Lower leg skin (tissue), 3 donors: Measurements from ENCODE around the gene PRKCE.

Experiments
- POLR2A ChIP-seq, 2 donors: fragments of 450-650 bp; IDR thresholded peaks; one replicate each; pipeline ENCODE4 v1.6.1; 2016 to 2017; ENCODE audit warnings: antibody characterized with exemption in 2 of 2, mild to moderate bottlenecking in 1 of 2, moderate library complexity in 1 of 2
- TF ChIP-seq, protein P1 (sequence below), 3 donors: fragments of 450-650 bp; IDR thresholded peaks; one replicate each; pipeline ENCODE4 v1.5.1; 2016; ENCODE audit warnings: antibody characterized with exemption in 3 of 3, mild to moderate bottlenecking in 3 of 3, moderate library complexity in 2 of 3

DNA sequence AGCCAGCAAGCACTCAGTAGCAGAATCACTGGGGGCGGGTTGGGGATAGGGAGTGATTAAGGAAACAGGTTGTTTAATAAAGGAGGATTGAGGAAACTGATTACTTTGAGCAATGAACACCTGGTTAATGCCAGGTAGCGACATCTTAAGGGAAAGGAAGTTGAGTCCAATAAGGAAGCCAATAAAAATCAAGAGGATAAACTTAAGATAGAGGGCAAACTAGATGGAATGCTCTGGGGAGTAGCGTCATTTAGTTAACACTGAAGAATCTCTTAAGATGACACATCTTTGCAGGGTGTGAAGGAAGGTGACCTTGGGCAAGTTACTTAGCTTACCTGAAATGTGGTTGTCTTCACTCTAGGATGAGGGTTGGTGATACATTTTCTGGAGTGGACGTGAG, 242.7 kb downstream of the PRKCE start:
- TF ChIP-seq, protein P1, sequence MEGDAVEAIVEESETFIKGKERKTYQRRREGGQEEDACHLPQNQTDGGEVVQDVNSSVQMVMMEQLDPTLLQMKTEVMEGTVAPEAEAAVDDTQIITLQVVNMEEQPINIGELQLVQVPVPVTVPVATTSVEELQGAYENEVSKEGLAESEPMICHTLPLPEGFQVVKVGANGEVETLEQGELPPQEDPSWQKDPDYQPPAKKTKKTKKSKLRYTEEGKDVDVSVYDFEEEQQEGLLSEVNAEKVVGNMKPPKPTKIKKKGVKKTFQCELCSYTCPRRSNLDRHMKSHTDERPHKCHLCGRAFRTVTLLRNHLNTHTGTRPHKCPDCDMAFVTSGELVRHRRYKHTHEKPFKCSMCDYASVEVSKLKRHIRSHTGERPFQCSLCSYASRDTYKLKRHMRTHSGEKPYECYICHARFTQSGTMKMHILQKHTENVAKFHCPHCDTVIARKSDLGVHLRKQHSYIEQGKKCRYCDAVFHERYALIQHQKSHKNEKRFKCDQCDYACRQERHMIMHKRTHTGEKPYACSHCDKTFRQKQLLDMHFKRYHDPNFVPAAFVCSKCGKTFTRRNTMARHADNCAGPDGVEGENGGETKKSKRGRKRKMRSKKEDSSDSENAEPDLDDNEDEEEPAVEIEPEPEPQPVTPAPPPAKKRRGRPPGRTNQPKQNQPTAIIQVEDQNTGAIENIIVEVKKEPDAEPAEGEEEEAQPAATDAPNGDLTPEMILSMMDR (IDR thresholded peaks at IDR 0.05), result no peak
- no peak for TF ChIP-seq POLR2A (IDR thresholded peaks at IDR 0.05)
